NOMO-1 (cell line): ENCODE measurements around the gene BHLHE40.

Experiments used
- DNase-seq, 2 experiments: peaks; one replicate each; lab custom pipeline; 2025; ENCODE audit not compliant: unreplicated experiment in 2 of 2; lab: John Stamatoyannopoulos, UW

Gene BHLHE40

GRCh38 chr3:4979428-4980228, at the start of gene BHLHE40:
BHLHE40 (plus strand) TSS chr3:4979437; CDS start chr3:4979719, 282 bp downstream.
- peak; percentile 87 to 93 for DNase-seq

- DNase-seq, result no peak
Observed at GRCh38 chr3:4930501-4930900, 48.7 kb upstream of the BHLHE40 start.

GRCh38 chr3:4934050-4934449, 45.2 kb upstream of the BHLHE40 start:
- DNase-seq, result no peak

GRCh38 chr3:4935347-4935746, 43.9 kb upstream of the BHLHE40 start:
- DNase-seq, result no peak

- DNase-seq, result no peak
Observed at GRCh38 chr3:4936982-4937614, 42.1 kb upstream of the BHLHE40 start.

- no peak for DNase-seq
Observed at GRCh38 chr3:4938281-4938982, 40.8 kb upstream of the BHLHE40 start.

GRCh38 chr3:4939276-4939675, 40.0 kb upstream of the BHLHE40 start:
- DNase-seq, result no peak

- no peak for DNase-seq
Observed at GRCh38 chr3:4940985-4941384, 38.3 kb upstream of the BHLHE40 start.

- DNase-seq, result no peak
Observed at GRCh38 chr3:4943549-4943948, 35.7 kb upstream of the BHLHE40 start.

- DNase-seq, result no peak
Observed at GRCh38 chr3:4945324-4945723, 33.9 kb upstream of the BHLHE40 start.

GRCh38 chr3:4947028-4947427, 32.2 kb upstream of the BHLHE40 start:
- no peak for DNase-seq

- DNase-seq, result no peak
Observed at GRCh38 chr3:4948395-4948794, 30.8 kb upstream of the BHLHE40 start.

GRCh38 chr3:4949004-4949403, 30.2 kb upstream of the BHLHE40 start:
- DNase-seq, result no peak

- DNase-seq, result no peak
Observed at GRCh38 chr3:4949659-4950058, 29.6 kb upstream of the BHLHE40 start.

GRCh38 chr3:4950351-4950784, 28.9 kb upstream of the BHLHE40 start:
- peak; percentile 35 to 66 for DNase-seq

- DNase-seq, result no peak
Observed at GRCh38 chr3:4950948-4951347, 28.3 kb upstream of the BHLHE40 start.

- DNase-seq, result no peak
Observed at GRCh38 chr3:4953119-4953518, 26.1 kb upstream of the BHLHE40 start.

- DNase-seq, result no peak
Observed at GRCh38 chr3:4954256-4955000, 24.8 kb upstream of the BHLHE40 start.

GRCh38 chr3:4956099-4956498, 23.1 kb upstream of the BHLHE40 start:
- DNase-seq, result no peak

GRCh38 chr3:4956738-4957137, 22.5 kb upstream of the BHLHE40 start:
- no peak for DNase-seq

GRCh38 chr3:4957978-4958377, 21.3 kb upstream of the BHLHE40 start:
- DNase-seq, result no peak
